DOHH2 (cell line): ENCODE measurements around the gene DCHS2.

ENCODE experiments used
- EZH2phosphoT487 ChIP-seq: fragments of 200-600 bp; sonication (generic); IDR thresholded peaks from 2 replicates; pipeline ENCODE4 v1.6.1; 2017; ENCODE audit warnings: borderline replicate concordance, mild to moderate bottlenecking, antibody characterized with exemption, low read length, moderate library complexity, mixed read lengths
- TF ChIP-seq, protein P1 (sequence below): fragments of 200-600 bp; sonication (generic); IDR thresholded peaks from one replicate; pipeline ENCODE4 v1.5.1; 2014; ENCODE audit warnings: antibody characterized with exemption, mild to moderate bottlenecking, low read depth, low read length; ENCODE audit not compliant: poor library complexity, severe bottlenecking

DNA sequence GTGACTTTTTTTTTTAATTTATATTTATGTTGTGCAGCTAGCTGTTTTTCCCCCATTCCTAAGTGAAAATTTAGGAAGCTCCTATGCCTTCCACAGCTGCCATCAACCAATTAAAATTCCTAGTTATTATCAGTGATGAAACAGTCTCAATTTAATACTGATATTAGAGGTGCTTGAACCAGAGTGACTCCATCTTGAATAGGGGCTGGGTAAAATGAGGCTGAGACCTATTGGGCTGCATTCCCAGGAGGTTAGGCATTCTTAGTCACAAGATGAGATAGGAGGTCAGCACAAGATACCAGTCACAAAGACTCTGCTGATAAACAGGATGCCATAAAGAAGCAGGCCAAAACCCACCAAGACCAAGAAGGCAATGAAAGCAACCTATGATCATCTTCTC is 136.7 kb downstream of the DCHS2 start:
- TF ChIP-seq, protein P1, sequence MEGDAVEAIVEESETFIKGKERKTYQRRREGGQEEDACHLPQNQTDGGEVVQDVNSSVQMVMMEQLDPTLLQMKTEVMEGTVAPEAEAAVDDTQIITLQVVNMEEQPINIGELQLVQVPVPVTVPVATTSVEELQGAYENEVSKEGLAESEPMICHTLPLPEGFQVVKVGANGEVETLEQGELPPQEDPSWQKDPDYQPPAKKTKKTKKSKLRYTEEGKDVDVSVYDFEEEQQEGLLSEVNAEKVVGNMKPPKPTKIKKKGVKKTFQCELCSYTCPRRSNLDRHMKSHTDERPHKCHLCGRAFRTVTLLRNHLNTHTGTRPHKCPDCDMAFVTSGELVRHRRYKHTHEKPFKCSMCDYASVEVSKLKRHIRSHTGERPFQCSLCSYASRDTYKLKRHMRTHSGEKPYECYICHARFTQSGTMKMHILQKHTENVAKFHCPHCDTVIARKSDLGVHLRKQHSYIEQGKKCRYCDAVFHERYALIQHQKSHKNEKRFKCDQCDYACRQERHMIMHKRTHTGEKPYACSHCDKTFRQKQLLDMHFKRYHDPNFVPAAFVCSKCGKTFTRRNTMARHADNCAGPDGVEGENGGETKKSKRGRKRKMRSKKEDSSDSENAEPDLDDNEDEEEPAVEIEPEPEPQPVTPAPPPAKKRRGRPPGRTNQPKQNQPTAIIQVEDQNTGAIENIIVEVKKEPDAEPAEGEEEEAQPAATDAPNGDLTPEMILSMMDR: no peak
- TF ChIP-seq EZH2phosphoT487: no peak
